8988T (cell line): ENCODE results near the gene ITGA3.

Experiments
- DNase-seq: peaks from one replicate; pipeline ENCODE4 v3.0.0; 2011

ITGA3 gene

DNA sequence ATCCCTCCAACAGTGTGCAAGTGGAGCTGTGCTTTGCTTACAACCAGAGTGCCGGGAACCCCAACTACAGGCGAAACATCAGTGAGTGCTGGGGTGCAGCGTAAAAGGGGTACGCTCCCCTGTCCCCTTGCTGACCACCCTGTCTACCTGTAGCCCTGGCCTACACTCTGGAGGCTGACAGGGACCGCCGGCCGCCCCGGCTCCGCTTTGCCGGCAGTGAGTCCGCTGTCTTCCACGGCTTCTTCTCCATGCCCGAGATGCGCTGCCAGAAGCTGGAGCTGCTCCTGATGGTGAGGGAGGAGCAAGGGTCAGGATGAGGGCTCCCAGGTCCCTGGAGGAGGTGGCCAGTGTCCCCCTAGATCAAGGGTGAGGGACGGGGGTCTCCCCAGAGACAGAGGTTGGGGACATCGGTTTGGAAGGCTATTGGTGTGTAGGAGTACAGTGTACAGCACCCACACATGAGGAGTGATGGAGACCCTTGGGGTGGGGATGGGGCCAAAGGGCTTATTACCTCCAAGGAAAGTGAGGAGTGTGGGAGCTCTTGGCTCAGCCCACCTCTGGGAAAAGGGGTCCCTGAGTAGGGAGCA, 19.6 kb downstream of the ITGA3 start:
- no peak for DNase-seq

DNA sequence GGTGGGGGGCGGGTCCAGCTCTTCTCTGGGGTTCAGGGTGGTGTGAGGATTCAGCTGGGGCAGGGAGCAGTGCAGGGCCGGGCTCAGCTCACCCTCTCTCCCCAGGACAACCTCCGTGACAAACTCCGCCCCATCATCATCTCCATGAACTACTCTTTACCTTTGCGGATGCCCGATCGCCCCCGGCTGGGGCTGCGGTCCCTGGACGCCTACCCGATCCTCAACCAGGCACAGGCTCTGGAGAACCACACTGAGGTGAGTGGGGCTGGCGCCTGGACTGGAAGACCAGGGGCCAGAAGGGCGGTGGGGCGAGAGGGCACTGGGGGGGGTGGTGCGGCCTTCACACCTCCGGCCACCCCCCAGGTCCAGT, 20.3 kb downstream of the ITGA3 start:
- DNase-seq: no peak

DNA sequence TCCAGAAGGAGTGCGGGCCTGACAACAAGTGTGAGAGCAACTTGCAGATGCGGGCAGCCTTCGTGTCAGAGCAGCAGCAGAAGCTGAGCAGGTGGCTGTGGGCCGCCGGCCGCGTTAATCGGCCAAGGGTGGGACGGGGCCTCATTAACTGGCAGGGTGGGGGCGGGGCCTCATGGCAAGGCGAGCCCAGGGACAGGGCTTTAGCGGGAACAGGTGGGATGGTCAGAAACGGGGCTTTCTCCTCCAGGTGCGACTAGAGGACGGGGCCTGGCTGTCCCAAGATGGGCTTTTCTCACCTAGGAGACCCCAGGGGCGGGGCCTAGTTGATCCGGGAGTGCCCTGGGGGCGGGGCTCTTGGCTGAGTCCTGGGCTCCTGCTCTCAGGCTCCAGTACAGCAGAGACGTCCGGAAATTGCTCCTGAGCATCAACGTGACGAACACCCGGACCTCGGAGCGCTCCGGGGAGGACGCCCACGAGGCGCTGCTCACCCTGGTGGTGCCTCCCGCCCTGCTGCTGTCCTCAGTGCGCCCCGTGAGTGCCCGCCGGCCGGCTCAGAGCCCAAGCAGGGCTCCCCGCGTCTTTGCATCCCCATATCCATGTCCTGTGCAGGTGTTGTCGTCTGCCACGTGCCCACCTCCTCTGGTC, 20.8 kb downstream of the ITGA3 start:
- no peak for DNase-seq

DNA sequence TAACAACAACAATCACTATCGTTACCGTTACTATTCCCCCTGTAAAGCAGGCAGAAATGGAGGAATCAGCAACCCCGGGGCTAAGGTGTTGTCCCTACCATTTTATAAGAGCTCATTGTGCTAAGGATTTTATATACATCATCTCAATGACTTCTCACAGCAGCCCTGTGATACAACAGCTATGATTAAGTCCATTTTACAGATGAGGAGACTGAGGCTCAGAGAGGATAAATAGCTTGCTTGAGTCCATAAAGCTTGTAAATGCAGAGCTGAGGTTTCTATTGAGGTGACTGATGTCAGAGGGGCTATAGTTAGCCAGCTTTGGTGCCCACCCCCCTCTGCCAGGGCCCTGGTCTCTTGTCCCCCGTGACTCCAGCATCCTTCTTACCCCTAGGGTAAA, 22.5 kb downstream of the ITGA3 start:
- no peak for DNase-seq

DNA sequence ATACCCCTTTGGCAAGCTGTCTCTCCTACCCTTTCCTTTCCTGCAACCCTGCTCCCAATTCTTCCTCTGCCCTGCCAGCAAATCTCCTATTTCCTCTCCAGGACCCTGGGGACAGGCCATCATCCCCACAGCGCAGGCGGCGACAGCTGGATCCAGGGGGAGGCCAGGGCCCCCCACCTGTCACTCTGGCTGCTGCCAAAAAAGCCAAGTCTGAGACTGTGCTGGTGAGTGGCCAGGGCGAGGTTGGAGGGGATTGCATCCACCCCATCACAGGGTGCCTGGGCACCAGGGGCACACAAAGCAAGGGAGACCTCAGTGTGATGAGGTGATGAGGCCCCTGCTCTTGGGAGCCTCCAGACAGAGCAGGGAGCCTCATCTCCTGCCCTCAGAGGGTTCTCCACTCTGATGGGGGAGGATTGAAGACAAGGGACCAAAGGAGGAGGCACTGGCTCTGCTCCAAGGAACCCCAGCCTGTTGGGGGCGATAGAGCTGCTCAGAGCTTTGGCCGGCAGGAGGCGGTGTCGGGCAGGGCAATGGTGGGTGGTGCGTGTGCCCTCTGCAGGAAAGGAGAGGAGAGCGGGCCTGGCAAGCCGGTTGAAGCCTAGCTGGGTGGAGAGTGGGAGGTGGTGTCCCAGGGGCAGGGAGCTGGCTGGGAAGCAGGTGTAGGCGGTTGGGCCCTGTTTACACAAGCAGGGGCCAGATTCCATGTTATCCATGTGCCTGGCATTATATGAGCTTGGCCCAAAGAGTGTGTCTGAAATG, 23.6 kb downstream of the ITGA3 start:
- DNase-seq: peak; percentile 90

DNA sequence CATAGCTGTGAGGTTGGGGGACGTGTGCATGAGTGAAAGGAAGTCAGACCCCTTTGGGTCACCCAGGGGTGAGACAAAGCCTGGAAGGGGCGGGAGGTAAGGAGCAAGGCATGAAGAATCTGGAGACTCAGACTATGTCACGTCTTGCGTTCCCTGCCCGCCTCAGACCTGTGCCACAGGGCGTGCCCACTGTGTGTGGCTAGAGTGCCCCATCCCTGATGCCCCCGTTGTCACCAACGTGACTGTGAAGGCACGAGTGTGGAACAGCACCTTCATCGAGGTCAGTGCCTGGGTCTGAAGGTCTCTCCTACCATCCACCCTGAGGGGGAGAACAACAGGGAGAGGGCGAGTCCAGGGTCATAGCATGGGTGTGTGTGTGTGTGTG, 24.2 kb downstream of the ITGA3 start:
- DNase-seq: no peak

DNA sequence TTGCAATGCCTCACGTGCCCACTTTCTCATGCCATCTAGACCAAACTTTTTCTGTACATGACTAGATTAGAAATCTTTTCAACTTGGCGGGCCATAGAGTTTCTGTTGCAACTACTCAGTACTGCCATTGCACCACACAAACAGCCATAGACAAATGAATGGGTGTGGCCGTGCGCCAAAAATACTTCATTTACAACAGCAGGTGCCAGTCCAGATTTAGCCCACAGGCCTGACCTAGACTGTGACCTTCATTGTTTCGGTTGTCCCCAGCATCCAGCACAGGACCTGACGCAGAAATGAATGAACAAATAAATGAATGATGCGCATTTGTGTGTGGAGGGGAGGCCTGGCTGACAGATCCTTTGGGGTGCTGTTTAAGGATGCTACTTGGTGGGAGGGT, 24.9 kb downstream of the ITGA3 start:
- no peak for DNase-seq

DNA sequence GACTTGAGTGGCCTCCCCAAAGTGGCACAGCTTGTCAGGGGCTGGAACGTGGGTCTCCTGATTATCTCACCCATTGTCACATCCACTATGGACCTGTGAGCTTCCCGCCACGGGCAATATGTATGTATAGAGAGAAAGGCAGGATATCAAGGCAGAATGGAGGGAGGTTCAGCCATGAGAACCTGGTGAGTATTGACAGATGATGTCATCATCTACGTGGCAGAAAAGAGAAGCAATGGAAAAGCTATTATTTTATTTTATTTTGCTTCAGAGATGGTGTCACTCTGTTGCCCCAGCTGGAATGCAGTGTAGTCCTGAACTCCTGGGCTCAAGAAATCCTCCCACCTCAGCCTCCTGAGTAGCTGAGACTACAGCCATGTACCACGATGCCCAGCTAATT, 25.8 kb downstream of the ITGA3 start:
- DNase-seq: no peak

DNA sequence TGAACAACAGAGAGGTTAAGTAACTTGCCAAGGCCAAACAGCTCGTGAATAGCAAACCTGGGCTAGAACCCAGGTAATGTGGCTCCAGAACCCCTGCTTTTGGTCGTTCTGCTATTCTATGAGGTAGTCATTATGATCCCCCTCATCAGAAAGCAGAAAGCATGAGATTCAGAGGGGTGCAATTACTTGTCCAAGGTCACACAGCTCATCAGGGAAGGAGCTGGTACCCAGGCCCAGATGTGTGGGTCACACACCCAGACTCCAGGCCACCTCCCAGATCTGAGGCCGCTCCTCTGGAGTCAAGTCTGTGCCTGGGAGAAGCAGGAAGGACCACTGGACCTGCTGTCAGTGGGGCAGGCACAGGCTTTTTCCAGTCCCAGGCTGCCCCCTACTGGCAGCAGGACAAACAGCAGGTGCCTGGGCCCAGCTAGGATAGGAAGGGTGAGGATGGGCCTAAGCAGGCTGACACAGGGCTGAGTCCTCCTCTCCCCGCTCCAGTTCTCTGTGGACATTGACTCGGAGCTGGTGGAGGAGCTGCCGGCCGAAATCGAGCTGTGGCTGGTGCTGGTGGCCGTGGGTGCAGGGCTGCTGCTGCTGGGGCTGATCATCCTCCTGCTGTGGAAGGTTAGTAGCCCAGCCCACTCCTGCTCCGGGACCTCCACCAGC, 31.5 kb downstream of the ITGA3 start:
- peak; percentile 92 for DNase-seq

DNA sequence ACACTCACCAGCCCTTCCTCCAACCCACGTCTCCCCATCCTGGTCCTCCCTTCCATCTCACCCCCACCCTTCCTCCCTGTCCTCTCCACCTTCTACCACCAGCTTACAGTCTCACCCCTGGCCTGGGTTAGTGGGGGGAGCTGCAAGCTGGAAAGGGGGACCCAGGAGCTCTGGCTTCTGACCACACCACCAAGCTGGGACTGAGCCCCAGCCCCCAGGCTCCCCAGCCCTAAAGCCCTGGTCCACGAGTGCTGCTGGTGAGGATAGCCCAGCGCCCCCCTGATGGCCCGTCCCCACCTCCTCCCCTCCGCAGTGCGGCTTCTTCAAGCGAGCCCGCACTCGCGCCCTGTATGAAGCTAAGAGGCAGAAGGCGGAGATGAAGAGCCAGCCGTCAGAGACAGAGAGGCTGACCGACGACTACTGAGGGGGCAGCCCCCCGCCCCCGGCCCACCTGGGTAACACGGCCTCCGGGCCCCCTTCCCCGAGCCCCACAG, 32.0 kb downstream of the ITGA3 start:
- no peak for DNase-seq

DNA sequence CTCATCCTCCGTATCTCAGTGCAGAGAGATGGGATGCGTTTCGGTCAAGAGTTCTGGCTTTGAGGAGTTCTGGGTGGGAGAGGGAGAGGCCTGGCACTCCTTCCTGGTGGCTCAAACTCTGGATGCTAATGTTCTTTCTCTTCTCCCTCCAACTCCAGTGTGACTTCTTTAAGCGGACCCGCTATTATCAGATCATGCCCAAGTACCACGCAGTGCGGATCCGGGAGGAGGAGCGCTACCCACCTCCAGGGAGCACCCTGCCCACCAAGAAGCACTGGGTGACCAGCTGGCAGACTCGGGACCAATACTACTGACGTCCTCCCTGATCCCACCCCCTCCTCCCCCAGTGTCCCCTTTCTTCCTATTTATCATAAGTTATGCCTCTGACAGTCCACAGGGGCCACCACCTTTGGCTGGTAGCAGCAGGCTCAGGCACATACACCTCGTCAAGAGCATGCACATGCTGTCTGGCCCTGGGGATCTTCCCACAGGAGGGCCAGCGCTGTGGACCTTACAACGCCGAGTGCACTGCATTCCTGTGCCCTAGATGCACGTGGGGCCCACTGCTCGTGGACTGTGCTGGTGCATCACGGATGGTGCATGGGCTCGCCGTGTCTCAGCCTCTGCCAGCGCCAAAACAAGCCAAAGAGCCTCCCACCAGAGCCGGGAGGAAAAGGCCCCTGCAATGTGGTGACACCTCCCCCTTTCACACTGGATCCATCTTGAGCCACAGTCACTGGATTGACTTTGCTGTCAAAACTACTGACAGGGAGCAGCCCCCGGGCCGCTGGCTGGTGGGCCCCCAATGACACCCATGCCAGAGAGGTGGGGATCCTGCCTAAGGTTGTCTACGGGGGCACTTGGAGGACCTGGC, 33.3 kb downstream of the ITGA3 start:
- no peak for DNase-seq

DNA sequence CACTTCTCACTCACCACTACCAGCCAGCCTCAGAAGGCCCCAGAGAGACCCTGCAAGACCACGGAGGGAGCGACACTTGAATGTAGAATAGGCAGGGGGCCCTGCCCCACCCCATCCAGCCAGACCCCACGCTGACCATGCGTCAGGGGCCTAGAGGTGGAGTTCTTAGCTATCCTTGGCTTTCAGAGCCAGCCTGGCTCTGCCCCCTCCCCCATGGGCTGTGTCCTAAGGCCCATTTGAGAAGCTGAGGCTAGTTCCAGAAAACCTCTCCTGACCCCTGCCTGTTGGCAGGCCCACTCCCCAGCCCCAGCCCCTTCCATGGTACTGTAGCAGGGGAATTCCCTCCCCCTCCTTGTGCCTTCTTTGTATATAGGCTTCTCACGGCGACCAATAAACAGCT, 34.2 kb downstream of the ITGA3 start:
- DNase-seq: no peak

DNA sequence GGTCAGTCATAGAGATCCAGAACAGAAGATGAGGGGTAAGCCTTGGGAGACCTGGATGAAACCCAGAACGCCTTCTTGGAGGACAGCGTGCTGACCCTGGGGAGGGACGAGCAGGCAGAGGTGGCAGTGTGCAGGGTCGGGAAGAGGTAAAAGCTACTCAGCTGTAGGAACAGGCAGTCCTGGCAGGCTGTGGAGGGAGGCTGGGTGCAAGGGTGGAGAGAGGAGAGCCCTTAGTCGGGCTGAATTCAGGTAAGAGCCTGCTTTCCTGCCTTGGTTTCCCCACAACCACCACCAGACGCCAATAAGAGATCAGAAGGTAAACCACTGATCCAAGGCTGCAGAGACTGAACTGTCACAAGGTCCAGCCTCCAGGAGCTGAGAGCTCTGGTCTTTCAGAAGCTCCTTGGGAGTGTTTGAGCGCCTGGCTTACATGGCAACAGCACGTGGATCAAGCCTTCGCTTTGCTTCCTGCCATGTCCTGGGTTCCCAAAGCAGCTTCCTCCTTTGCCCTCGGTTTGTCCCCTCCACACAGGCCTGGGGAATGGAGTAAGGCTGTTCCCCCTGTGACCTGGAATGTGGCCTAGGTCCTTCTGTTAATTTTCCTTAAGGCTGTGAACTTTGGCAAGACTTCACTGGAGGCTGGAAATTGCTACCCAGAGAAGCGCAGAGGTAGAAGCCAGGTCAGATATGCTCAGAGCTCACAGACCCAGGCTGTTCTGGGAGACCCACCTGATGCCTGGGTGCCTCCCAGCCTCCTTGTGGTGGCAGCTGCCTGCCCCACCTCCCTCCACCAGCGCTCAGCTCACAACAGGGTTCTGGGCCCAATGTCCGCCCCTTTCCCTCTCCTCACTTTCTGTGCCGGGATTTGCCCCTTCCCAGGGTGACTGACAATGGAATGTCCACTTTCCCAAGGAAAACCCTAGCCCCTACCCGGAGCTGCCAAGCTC, 35.3 kb downstream of the ITGA3 start:
- no peak for DNase-seq

DNA sequence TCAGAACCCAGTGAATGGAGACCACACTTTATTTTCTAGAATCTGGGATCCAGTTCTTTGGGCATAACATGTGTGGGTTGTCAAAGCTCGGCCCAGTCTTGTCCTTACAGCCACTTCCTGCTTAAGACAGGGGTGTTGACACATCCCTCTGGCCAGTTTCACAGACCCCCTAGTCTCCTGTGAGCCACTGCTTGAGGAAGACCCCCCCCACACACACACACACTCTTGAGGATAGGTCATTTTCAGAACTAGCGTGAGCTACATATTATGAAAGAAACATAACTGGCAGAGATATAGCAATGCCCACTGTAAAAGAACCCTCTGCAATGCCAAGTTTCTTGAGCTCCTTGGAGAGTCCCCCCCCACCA, 36.0 kb downstream of the ITGA3 start:
- no peak for DNase-seq

DNA sequence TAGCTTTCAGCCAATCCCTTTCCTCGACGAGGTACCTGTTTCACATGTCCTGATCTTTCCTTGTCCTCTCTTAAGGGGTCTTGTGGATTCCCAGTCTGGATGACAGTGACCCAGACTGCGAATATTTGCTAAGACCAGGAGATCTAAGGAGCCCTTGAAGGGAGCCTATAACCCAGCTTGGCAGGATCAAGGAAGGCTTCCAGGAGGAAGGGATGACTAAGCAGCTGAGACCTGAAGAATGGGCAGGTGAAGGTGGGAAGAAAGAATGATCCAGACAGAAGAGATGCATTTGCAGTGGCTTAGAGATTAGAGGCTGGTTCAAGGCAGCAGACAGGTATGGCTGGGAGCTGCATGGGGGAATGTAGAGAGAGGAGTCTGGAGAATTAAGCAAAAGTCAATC, 37.3 kb downstream of the ITGA3 start:
- DNase-seq: no peak

DNA sequence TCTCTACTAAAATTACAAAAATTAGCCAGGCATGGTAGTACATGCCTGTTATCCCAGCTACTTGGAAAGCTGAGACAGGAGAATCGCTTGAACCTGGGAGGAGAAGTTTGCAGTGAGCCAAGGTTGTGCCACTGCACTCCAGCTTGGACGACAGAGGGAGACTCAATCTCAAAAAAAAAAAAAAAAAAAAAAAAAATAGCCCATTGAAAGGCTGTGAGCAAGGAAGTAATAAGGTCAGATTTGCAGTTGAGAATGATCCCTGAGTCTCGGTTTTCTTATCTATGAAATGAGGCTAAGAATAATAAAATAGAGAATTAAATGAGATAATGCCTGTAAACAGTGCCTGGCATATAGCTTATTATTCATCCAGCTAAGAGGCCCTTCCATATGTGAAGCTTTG, 37.9 kb downstream of the ITGA3 start:
- no peak for DNase-seq

DNA sequence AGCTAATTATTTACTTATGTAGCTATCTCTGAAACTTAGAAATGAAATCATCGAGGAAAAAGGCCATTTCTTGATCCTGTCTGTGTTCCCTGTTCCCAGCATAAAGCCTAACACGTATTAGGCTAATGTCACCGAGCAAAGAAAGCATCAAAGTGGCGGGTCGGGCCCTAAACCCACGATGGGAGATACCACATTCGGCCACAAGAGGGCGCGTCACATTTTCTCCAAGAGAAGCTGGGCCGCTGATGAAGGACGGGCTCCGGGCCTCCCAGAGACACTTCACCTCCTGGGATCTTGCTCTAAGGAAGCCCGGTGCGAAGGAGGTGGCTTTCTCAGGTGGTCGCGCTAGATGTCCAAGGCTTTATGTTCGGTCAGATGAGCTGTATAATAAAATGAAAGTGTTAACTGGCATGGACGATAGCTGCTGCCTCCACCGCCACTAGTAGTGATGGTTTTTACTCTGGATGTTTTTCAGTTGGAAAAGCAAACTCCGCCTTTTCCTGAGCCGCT, 38.4 kb downstream of the ITGA3 start:
- peak; percentile 85 for DNase-seq

DNA sequence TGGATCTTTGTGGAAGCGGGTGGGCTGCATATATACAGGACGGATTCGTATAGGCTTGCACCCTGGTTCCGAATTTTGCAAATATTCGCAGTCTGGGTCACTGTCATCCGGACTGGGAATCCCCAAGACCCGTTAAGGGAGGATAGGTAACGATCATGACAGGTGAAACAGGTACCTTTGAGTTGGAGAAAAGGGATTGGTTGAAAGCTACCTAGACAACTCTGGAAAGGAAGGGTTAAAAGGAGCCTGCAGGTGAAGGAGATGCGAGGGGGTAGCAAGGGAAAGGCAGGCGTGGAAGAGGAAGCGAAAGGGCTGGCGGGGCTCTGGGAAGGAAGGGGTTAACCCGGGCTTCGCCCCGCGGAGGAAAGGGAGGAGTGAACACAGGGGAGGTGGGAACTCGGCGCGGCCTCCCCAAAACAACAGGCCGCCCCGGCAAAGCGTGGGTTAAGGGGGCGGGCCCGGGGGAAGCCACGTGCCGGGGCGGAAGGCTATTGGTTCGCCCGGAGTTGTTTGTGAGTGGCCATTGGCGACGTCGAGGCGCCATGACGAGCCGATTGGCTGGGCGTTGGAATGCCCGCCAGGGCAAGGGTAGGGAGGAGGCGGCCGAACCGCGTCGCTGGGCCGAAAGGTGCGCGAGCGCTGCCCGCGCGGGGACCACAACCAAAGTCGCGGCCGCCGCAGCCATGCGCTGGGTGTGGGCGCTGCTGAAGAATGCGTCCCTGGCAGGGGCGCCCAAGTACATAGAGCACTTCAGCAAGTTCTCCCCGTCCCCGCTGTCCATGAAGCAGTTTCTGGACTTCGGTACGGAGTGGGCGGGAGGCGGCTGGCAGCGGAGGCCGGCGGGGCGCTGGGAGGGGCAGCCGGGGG, 39.1 kb downstream of the ITGA3 start, which contains the start of gene PDK2:
TSS of gene PDK2 (plus strand) at position 599 of the 867 bp plus-strand sequence. CDS start at position 684, 85 bp downstream.
- peak; percentile 98 for DNase-seq

DNA sequence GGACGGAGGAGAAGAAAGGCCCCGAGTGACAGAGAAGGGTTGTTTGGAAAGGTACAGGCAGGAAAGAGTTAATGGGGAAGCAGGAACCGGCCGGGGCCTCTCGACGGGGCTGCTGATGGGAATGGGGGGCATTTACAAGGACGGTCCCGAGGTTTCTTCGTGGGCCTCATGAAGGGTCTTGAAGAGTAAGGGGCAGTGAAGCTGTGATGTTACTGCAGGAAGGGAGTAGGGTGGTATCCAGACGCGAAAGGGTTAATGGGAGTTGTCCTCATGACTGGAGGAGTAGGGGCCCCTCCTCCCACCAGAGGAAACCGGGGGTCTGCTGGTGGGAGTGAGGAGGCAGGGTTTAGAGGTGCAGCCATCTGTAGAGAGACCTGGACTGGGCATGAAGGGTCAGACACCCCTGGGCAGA, 39.7 kb downstream of the ITGA3 start:
- DNase-seq: no peak

DNA sequence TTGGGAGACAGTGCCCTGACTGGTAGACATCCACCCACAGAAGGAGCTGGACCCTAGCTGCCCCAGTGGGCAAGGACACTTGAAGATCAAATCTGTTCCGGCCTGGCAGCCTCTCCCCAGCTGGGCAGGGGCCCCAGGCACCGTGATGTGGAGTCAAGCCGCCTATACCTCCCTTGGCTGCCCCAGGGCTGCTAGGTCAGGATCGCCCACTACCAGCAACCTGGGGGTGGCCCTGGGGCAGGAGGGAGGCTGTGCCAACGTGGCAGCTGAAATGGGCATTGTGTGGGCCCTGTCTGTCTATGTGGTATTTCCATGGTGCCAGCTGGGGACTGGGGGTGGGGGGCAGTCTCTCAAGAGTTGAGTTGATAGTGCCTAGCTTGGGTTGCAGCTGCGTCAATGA, 40.2 kb downstream of the ITGA3 start:
- no peak for DNase-seq
